ENCODE measurements around the gene MRPL58. TPM values are rescaled to one million over a fixed set of nuclear protein-coding genes. Genes with fewer than 3 reads are reported as not detected.

Gene MRPL58
- total RNA-seq, 2 experiments from 2014 or later = 5.4 to 7.1 TPM

- ChIA-PET POLR2A (interaction anchor here (0.6 to 4.1 kb wide), 10 partner anchors 11 to 544 kb away, joined by 3 to 27 read pairs (median 5); partner anchors contain the start of genes CDR2L, MRPL58, SUMO2 and TSEN54), CTCF (interaction anchor here (0.9 to 3.6 kb wide), 7 partner anchors 11 to 229 kb away, joined by 3 to 22 read pairs (median 8); partner anchors contain the start of genes CDR2L and MRPL58)
- Mint-ChIP-seq H3K27ac (peak within 1 kb of the TSS; percentile 55), H3K4me3 (peak within 1 kb of the TSS; percentile 89), H3K4me1 (ENCODE audit: low read depth) (peaks cover 5% of the 10 kb centered on the region), H3K9me3 (no peaks in the 10 kb centered on the region), H3K36me3 (ENCODE audit: low read depth) (no peaks in the 10 kb centered on the region), H3K27me3 (peaks cover 4% of the 10 kb centered on the region)
- peaks cover 4 to 14% of the 10 kb centered on the region in 2 experiments for H3K27me3 ChIP-seq (ENCODE audit: control insufficient read depth in 1 of 2, insufficient read depth in 2 of 2, low read length in 2 of 2)
- no peaks in the 10 kb centered on the region for H3K9me3 ChIP-seq (ENCODE audit: control insufficient read depth in 1 of 2, insufficient read depth in 1 of 2, low read length in 2 of 2)
- intact Hi-C loops (cut with DNase I, micrococcal nuclease) = loop anchor here in 1 of 2 experiments (1.0 kb wide), 1 partner anchor 15 kb away; the partner anchor contains the start of gene CDR2L
- ATAC-seq (ENCODE audit: poor library complexity) = peak; percentile 88
- H3K27ac ChIP-seq (ENCODE audit: low read depth in 1 of 2, low read length in 2 of 2) = no peak within 1 kb of the TSS
- TF ChIP-seq CTCF (IDR thresholded peaks at IDR 0.05) = no peak
- DNase-seq = peak; percentile 74 to 90 (median 81)
- no peaks in the 10 kb centered on the region for H3K36me3 ChIP-seq (ENCODE audit: insufficient read depth, low read length)
- peak within 1 kb of the TSS; percentile 59 for H3K4me3 ChIP-seq (ENCODE audit: low read length)
- H3K4me1 ChIP-seq (ENCODE audit: insufficient read depth, low read length) = peaks cover 21% of the 10 kb centered on the region
These were observed 40.1 kb upstream of the MRPL58 start, which contains the start of gene HID1 for GRCh38 chr17:74972107-74972972. Gene HID1 (minus strand): TSS chr17:74972759. CDS start chr17:74972656, 103 bp downstream.

GRCh38 chr17:74972973-74973328 lies 39.5 kb upstream of the MRPL58 start:
- ChIA-PET POLR2A (interaction anchor here (0.6 to 4.1 kb wide), 8 partner anchors 10 to 210 kb away, joined by 3 to 27 read pairs (median 6); partner anchors contain the start of genes CDR2L, MRPL58 and SUMO2), CTCF (interaction anchor here (0.9 to 3.6 kb wide), 5 partner anchors 11 to 141 kb away, joined by 3 to 22 read pairs (median 8); partner anchors contain the start of genes CDR2L and MRPL58)
- intact Hi-C loops (cut with DNase I, micrococcal nuclease) = loop anchor here in 1 of 2 experiments (1.0 kb wide), 1 partner anchor 14 kb away; the partner anchor contains the start of gene CDR2L
- TF ChIP-seq CTCF (IDR thresholded peaks at IDR 0.05) = no peak
- DNase-seq (no peak), ATAC-seq (ENCODE audit: poor library complexity) (no peak)
- no peaks in the 10 kb centered on the region for H3K36me3 Mint-ChIP-seq (ENCODE audit: low read depth)
- Histone ChIP-seq H3K27ac (ENCODE audit: low read depth in 1 of 2, low read length in 2 of 2) (no peak overlapping the region), H3K27me3 (ENCODE audit: control insufficient read depth in 1 of 2, insufficient read depth in 2 of 2, low read length in 2 of 2) (peaks cover 4 to 14% of the 10 kb centered on the region in 2 experiments), H3K36me3 (ENCODE audit: insufficient read depth, low read length) (no peaks in the 10 kb centered on the region), H3K9me3 (ENCODE audit: control insufficient read depth in 1 of 2, insufficient read depth in 1 of 2, low read length in 2 of 2) (no peaks in the 10 kb centered on the region), H3K4me3 (ENCODE audit: low read length) (peak overlapping the region; percentile 59), H3K4me1 (ENCODE audit: insufficient read depth, low read length) (peaks cover 21% of the 10 kb centered on the region)
- H3K9me3 Mint-ChIP-seq = no peaks in the 10 kb centered on the region
- peaks cover 5% of the 10 kb centered on the region for H3K4me1 Mint-ChIP-seq (ENCODE audit: low read depth)
- H3K4me3 Mint-ChIP-seq = peak overlapping the region; percentile 89
- H3K27ac Mint-ChIP-seq = peak overlapping the region; percentile 55
- peaks cover 4% of the 10 kb centered on the region for H3K27me3 Mint-ChIP-seq

- Mint-ChIP-seq H3K4me1 (ENCODE audit: low read depth) (peaks cover 9% of the 10 kb centered on the region), H3K9me3 (no peaks in the 10 kb centered on the region), H3K36me3 (ENCODE audit: low read depth) (no peaks in the 10 kb centered on the region), H3K4me3 (no peak overlapping the region), H3K27ac (no peak overlapping the region), H3K27me3 (peaks cover 4% of the 10 kb centered on the region)
- Histone ChIP-seq H3K36me3 (ENCODE audit: insufficient read depth, low read length) (no peaks in the 10 kb centered on the region), H3K4me1 (ENCODE audit: insufficient read depth, low read length) (peaks cover 24% of the 10 kb centered on the region), H3K27ac (ENCODE audit: low read depth in 1 of 2, low read length in 2 of 2) (no peak overlapping the region), H3K9me3 (ENCODE audit: control insufficient read depth in 1 of 2, insufficient read depth in 1 of 2, low read length in 2 of 2) (no peaks in the 10 kb centered on the region), H3K27me3 (ENCODE audit: control insufficient read depth in 1 of 2, insufficient read depth in 2 of 2, low read length in 2 of 2) (peaks cover 4 to 14% of the 10 kb centered on the region in 2 experiments), H3K4me3 (ENCODE audit: low read length) (no peak overlapping the region)
- intact Hi-C loops (cut with DNase I, micrococcal nuclease) = no loop called here
- CTCF ChIA-PET = interaction anchor here (1.7 kb wide), 1 partner anchor 14 kb away, joined by 4 read pairs; no protein-coding TSS in a partner anchor
- no peak for TF ChIP-seq CTCF (IDR thresholded peaks at IDR 0.05)
- ATAC-seq (ENCODE audit: poor library complexity) (no peak), DNase-seq (no peak)
- POLR2A ChIA-PET = no interaction called here
These were observed 36.5 kb upstream of the MRPL58 start for GRCh38 chr17:74975943-74976342.
